ENCODE measurements around the gene ZC3H7B.

DNA sequence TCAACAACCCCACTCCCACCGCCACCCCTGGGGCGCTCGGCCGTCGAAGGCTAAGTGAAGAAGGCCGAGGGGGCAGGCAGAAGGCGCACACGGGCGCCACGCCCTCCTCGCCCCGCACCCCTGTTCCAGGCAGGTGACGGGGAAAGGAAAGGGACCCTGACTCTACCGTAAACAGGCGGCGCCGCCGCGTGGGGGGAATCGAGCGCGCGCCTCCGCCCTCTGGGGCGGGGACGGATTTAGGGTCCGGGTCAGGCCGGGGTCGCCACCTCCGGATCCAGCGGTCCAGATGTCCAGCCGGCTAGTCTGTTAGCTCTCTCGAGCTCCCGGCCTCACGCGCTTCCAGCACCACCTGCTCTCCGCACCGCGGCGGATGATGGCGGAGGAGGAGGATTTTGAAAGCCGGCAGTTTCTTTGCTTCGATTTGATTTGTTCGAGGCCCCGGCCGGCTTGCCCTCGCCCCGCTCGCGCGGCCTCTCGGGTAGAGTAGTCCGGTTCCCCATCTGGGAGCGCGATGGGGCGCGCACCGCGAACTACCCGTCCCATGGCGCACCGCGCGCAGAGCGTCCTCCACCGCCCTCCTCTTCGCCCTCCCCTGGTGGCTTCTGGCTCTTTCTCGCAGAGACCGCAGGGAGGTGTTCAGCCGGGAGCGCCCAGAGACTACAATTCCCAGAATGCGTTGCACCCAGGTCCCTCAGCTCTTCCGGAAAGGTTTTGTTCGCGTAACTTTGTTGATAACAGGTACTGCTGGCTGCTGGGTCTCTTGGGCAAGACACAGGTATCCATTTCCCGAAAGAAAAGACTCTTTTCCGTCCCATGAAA lies 15.3 kb upstream of the ZC3H7B start, which contains the start of gene RANGAP1:
- TF ChIP-seq, protein P1, sequence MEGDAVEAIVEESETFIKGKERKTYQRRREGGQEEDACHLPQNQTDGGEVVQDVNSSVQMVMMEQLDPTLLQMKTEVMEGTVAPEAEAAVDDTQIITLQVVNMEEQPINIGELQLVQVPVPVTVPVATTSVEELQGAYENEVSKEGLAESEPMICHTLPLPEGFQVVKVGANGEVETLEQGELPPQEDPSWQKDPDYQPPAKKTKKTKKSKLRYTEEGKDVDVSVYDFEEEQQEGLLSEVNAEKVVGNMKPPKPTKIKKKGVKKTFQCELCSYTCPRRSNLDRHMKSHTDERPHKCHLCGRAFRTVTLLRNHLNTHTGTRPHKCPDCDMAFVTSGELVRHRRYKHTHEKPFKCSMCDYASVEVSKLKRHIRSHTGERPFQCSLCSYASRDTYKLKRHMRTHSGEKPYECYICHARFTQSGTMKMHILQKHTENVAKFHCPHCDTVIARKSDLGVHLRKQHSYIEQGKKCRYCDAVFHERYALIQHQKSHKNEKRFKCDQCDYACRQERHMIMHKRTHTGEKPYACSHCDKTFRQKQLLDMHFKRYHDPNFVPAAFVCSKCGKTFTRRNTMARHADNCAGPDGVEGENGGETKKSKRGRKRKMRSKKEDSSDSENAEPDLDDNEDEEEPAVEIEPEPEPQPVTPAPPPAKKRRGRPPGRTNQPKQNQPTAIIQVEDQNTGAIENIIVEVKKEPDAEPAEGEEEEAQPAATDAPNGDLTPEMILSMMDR (conservative IDR thresholded peaks at IDR 0.05; ENCODE audit: low read depth, low read length): no peak
- TF ChIP-seq EZH2 (IDR thresholded peaks at IDR 0.05; ENCODE audit: low read length, unreplicated experiment): no peak
- TF ChIP-seq EZH2phosphoT487 (IDR thresholded peaks at IDR 0.05; ENCODE audit: borderline replicate concordance, low read length): no peak
